MM.1S (cell line): ENCODE results near the gene VPS9D1.

ENCODE experiments used
- CTCF ChIP-seq: fragments of 300-600 bp; sonication (generic); IDR thresholded peaks from 2 replicates; pipeline ENCODE4 v1.5.1; 2016; ENCODE audit warnings: antibody characterized with exemption, low read length, mixed read lengths
- EZH2 ChIP-seq: fragments of 300-600 bp; sonication (generic); optimal IDR thresholded peaks from 2 replicates; pipeline ENCODE3; 2017; ENCODE audit warnings: low read depth, mild to moderate bottlenecking, antibody characterized with exemption, low read length, mixed read lengths

- TF ChIP-seq CTCF (no peak), EZH2 (no peak)
These were observed 25.3 kb upstream of the VPS9D1 start for GRCh38 chr16:89746043-89746442.
